Bladder microvascular endothelial cell (primary cell): Measurements from ENCODE around the gene SEH1L. TPM values are rescaled to one million over a fixed set of nuclear protein-coding genes. Genes with fewer than 3 reads are reported as not detected.

Experiments used
- total RNA-seq: library from RNA; depleted of rRNA; stranded (reverse); fragments of >200 nt; gene quantifications from 2 replicates; pipeline ENCODE4 v1.2.3, GENCODE V29; 2014

SEH1L gene, protein sequence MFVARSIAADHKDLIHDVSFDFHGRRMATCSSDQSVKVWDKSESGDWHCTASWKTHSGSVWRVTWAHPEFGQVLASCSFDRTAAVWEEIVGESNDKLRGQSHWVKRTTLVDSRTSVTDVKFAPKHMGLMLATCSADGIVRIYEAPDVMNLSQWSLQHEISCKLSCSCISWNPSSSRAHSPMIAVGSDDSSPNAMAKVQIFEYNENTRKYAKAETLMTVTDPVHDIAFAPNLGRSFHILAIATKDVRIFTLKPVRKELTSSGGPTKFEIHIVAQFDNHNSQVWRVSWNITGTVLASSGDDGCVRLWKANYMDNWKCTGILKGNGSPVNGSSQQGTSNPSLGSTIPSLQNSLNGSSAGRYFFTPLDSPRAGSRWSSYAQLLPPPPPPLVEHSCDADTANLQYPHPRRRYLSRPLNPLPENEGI
- total RNA-seq = 21.2 and 64.4 TPM in 2 replicates

DNA sequence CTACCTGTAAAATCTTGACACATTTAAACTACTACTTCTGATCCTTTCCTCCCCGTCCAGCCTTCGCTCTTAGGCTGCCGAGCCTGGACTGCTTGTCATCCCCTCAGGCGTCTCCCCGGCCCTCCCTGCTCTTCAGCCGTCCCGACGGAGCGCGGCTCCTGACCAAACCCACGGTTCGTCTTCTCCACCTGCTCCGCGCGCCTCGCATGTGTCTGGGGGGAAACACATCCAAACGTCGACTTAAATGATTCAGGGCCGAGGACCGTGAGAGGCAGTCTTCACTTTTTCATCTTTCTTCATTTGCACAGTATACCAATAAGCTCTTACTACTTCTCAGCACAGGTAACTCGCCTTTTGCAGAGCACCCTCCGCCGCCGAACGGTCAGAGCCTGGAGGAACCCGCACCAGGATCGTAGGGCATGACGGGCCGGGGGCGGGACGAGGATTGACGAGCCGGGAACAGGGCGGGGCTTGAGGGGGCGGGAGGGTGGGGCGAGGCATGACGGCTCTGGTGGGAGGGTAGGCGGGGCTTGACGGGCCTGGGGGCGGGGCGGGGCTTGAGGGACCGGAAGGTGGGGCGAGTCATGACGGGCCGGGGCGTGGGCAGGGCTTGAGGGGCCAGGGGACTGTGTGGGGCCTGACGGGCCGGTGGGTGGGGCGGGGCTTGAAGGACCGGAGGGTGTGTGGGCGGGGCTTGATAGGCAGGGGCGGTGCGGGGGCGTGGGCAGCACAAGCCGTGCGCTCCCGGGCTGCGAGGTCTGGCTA is at the start of gene SEH1L:
TSS of gene SEH1L (plus strand) at position 727 of the 765 bp plus-strand sequence. CDS start 111 bp downstream, outside the sequence.

GRCh38 chr18:12990967-12991820 is 43.4 kb downstream of the SEH1L start, which contains the start of gene CEP192:
TSS of gene CEP192 (plus strand) at chr18:12991362. CDS start at chr18:12999425, 8,063 bp downstream.

Other genes starting within 250 kb of the SEH1L start
- gene CEP76, start 245.3 kb upstream of the SEH1L start, total RNA-seq = 12.5 and 12.6 TPM in 2 replicates
- gene PSMG2, start 245.0 kb upstream of the SEH1L start, total RNA-seq = 41.6 and 57.5 TPM in 2 replicates
- 14.4 and 24.0 TPM in 2 replicates for gene PTPN2, start 63.8 kb upstream of the SEH1L start, total RNA-seq
- 18.8 and 37.9 TPM in 2 replicates for gene CEP192, start 43.4 kb downstream of the SEH1L start, total RNA-seq